ENCODE measurements around the gene STRAP. TPM values are rescaled to one million over a fixed set of nuclear protein-coding genes. Genes with fewer than 3 reads are reported as not detected.

STRAP gene
- total RNA-seq, 1 donor from 2014 or later: 159 TPM

DNA sequence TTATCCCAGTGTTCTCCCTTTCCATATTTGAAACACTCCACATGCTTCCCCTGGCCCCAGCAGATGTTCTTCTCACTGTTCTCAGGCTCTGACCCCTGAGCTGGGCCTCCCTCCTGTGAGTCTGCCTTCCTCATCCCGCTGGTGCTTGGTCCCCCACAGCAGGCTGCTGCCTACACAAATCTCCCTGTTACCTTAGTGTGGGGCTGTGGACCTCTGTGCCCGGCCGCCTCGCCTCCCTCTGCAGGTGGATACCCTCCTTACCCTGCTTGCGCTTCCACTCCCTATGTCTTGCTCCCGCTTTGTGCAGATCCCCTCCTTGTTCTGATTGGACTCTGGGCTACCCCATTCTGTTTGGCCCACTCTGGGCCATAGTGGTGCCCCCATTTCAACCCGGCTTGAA, 35.9 kb downstream of the STRAP start:
- TF ChIP-seq, protein P1, sequence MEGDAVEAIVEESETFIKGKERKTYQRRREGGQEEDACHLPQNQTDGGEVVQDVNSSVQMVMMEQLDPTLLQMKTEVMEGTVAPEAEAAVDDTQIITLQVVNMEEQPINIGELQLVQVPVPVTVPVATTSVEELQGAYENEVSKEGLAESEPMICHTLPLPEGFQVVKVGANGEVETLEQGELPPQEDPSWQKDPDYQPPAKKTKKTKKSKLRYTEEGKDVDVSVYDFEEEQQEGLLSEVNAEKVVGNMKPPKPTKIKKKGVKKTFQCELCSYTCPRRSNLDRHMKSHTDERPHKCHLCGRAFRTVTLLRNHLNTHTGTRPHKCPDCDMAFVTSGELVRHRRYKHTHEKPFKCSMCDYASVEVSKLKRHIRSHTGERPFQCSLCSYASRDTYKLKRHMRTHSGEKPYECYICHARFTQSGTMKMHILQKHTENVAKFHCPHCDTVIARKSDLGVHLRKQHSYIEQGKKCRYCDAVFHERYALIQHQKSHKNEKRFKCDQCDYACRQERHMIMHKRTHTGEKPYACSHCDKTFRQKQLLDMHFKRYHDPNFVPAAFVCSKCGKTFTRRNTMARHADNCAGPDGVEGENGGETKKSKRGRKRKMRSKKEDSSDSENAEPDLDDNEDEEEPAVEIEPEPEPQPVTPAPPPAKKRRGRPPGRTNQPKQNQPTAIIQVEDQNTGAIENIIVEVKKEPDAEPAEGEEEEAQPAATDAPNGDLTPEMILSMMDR (IDR thresholded peaks at IDR 0.05; ENCODE audit: partially characterized antibody, unreplicated experiment): no peak
- Mint-ChIP-seq H3K27me3 (ENCODE audit: unreplicated experiment) (no peaks in the 10 kb centered on the region), H3K9me3 (ENCODE audit: unreplicated experiment) (no peaks in the 10 kb centered on the region), H3K27ac (ENCODE audit: unreplicated experiment) (peak overlapping the region; percentile 83), H3K4me1 (ENCODE audit: low read depth, unreplicated experiment) (peaks cover 29% of the 10 kb centered on the region), H3K4me3 (ENCODE audit: unreplicated experiment) (peak overlapping the region; percentile 18), H3K36me3 (ENCODE audit: unreplicated experiment) (no peaks in the 10 kb centered on the region)
- DNase-seq: peak; percentile 33

DNA sequence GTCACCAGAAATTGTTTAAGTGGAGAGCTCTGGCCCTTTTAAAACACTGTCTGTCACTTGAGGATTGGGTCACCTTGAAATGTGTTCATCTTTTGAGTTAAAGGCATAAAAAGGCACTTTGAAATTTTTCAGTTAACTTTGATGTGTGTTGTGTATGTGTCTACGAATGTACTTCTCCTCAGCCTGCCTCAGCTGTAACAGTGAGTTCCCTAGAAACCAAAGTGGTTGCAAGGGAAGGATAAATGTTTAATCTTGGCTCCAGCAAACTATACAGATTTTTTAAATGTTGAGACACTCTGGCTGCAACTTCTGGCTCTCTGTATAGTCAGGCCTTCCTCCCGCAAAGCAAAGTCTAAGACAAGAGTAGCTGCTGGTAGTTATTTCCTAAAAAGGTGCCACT, 37.2 kb downstream of the STRAP start:
- no peaks in the 10 kb centered on the region for H3K36me3 Mint-ChIP-seq (ENCODE audit: unreplicated experiment)
- H3K4me3 Mint-ChIP-seq (ENCODE audit: unreplicated experiment): peak overlapping the region; percentile 37
- no peaks in the 10 kb centered on the region for H3K9me3 Mint-ChIP-seq (ENCODE audit: unreplicated experiment)
- H3K27me3 Mint-ChIP-seq (ENCODE audit: unreplicated experiment): no peaks in the 10 kb centered on the region
- H3K4me1 Mint-ChIP-seq (ENCODE audit: low read depth, unreplicated experiment): peaks cover 29% of the 10 kb centered on the region
- no peak for DNase-seq
- H3K27ac Mint-ChIP-seq (ENCODE audit: unreplicated experiment): peak overlapping the region; percentile 87
- TF ChIP-seq, protein P1 (IDR thresholded peaks at IDR 0.05; ENCODE audit: partially characterized antibody, unreplicated experiment): no peak

DNA sequence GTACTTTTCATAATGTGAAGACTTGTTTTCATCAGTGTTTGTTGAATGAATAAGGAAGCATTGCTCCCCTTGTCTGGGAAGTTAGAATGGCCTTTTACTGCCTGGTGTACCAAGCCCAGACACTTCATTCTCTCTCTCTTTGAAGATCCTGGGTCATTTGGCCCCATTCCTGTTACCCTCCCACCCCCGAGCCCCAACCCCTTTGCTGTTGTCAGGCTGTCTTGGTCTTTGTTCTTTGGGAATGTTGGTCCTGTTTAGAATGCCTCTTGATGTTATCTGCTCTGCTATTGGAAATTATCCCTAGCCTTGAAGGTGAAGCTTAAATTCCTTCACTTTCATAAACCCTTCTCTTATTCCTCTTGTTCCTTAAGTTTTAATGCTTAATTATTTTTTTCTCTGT, 42.8 kb downstream of the STRAP start:
- H3K27me3 Mint-ChIP-seq (ENCODE audit: unreplicated experiment): peaks cover 2% of the 10 kb centered on the region
- H3K9me3 Mint-ChIP-seq (ENCODE audit: unreplicated experiment): no peaks in the 10 kb centered on the region
- DNase-seq: no peak
- no peak overlapping the region for H3K4me3 Mint-ChIP-seq (ENCODE audit: unreplicated experiment)
- H3K36me3 Mint-ChIP-seq (ENCODE audit: unreplicated experiment): no peaks in the 10 kb centered on the region
- no peak overlapping the region for H3K27ac Mint-ChIP-seq (ENCODE audit: unreplicated experiment)
- H3K4me1 Mint-ChIP-seq (ENCODE audit: low read depth, unreplicated experiment): peaks cover 11% of the 10 kb centered on the region
- TF ChIP-seq, protein P1 (IDR thresholded peaks at IDR 0.05; ENCODE audit: partially characterized antibody, unreplicated experiment): no peak

DNA sequence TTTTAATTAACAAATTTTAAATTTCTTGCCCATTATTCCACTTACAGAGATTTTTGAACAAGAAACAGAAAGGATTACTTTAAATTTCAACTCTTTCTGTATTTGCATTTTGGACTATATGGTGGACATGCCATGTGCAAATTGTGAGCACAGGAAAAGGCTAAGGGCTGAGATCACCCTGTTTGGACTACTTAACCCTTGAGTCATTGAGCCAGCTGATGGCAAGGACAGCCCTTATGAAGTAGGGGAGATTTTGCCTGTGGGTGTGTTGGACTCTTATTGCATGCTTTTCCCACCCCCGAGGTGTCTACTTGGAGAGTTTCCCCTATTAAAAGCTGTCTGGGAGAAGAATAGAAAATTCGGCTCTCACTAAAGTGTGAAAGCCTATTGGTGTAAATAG, 46.2 kb downstream of the STRAP start:
- H3K36me3 Mint-ChIP-seq (ENCODE audit: unreplicated experiment): no peaks in the 10 kb centered on the region
- TF ChIP-seq, protein P1 (IDR thresholded peaks at IDR 0.05; ENCODE audit: partially characterized antibody, unreplicated experiment): no peak
- no peak overlapping the region for H3K27ac Mint-ChIP-seq (ENCODE audit: unreplicated experiment)
- H3K27me3 Mint-ChIP-seq (ENCODE audit: unreplicated experiment): peaks cover 3% of the 10 kb centered on the region
- DNase-seq: no peak
- no peak overlapping the region for H3K4me3 Mint-ChIP-seq (ENCODE audit: unreplicated experiment)
- H3K4me1 Mint-ChIP-seq (ENCODE audit: low read depth, unreplicated experiment): peaks cover 17% of the 10 kb centered on the region
- no peaks in the 10 kb centered on the region for H3K9me3 Mint-ChIP-seq (ENCODE audit: unreplicated experiment)

DNA sequence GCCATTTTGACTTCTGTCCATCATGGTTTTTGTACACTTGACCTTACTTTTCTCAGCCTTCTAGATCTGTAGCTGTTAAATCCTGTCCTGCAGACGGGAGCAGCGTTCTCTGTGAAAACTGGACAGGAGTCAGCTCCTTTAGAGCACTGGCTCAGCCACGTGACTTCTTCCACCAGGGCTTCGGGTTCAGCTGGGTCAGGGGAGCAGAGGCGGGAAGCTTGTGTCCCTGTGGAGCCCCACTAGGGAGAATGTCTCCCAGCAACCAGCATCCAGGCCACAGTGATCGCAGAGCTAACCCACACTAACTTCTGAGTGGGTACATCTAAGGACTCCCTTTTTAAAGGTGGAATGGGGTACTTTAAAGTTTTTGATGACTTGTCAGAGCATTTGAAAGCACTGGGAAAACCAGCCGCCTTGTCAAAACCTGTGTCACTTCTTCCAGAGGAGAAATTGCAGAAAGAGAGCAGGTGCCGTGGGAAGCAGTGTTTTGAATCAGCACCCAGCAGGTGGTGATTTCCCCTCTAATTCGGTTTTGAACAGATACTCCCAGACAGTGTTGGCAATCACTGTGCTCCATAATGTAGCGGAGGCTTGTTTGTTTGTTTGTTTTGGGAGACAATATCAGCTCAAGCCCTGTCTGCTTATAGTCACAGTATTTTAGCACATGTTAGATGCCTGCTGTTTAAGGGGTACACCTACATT, 46.8 kb downstream of the STRAP start:
- Mint-ChIP-seq H3K27me3 (ENCODE audit: unreplicated experiment) (peaks cover 3% of the 10 kb centered on the region), H3K36me3 (ENCODE audit: unreplicated experiment) (no peaks in the 10 kb centered on the region), H3K27ac (ENCODE audit: unreplicated experiment) (peak overlapping the region; percentile 52), H3K4me1 (ENCODE audit: low read depth, unreplicated experiment) (peaks cover 17% of the 10 kb centered on the region), H3K9me3 (ENCODE audit: unreplicated experiment) (no peaks in the 10 kb centered on the region), H3K4me3 (ENCODE audit: unreplicated experiment) (peak overlapping the region; percentile 10)
- peak; percentile 31 for DNase-seq
- TF ChIP-seq, protein P1 (IDR thresholded peaks at IDR 0.05; ENCODE audit: partially characterized antibody, unreplicated experiment): no peak
